Amniotic epithelial cell (primary cell): ENCODE results near the gene PCDHA7.
"Not testable (repeated sequence)": the region's sequence is repeated elsewhere in the genome, so short reads cannot be mapped to it uniquely, and the experiment has no call there.

Source experiments
- DNase-seq: peaks from one replicate; pipeline ENCODE4 v3.0.0-alpha.2; 2010; ENCODE audit warnings: low read depth

Gene PCDHA7

DNA sequence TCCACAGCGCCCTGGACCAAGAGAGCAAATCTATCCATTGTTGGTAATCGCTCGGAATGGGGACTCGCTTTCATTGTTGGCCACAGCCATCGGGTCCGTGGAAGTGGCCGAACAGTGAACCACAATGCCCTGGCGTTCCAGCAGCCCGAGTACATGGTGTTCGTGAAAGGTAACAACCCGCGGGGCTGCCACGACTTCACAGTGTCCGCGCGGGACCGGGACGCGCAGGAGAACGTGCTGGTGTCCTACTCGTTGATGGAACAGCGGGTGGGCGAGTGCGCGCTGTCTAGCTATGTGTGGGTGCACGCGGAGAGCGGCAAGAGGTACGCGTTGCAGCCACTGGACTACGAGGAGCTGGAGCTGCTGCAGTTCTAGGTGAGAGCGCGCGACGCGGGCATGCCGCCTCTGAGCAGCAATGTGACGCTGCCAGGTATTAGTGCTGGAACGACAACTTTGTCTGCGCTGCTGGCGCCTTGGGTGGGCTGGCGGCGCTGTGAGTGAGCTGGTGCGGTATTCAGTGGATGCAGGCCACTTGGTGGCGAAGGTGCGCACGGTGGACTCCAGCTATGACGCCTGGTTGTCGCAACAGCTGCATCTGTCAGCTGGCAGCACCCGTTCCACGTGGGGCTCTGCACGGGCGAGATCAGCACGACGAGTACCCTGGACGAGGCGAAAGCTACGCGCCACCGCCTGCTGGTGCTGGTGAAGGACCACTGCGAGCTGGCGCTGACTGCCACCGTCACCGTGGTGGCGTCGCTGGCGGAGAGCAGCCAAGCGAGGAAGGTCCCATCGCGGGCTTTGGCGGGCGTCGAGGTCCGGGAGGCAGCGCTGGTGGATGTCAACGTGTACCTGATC, 28.6 kb downstream of the PCDHA7 start:
- no peak for DNase-seq

DNA sequence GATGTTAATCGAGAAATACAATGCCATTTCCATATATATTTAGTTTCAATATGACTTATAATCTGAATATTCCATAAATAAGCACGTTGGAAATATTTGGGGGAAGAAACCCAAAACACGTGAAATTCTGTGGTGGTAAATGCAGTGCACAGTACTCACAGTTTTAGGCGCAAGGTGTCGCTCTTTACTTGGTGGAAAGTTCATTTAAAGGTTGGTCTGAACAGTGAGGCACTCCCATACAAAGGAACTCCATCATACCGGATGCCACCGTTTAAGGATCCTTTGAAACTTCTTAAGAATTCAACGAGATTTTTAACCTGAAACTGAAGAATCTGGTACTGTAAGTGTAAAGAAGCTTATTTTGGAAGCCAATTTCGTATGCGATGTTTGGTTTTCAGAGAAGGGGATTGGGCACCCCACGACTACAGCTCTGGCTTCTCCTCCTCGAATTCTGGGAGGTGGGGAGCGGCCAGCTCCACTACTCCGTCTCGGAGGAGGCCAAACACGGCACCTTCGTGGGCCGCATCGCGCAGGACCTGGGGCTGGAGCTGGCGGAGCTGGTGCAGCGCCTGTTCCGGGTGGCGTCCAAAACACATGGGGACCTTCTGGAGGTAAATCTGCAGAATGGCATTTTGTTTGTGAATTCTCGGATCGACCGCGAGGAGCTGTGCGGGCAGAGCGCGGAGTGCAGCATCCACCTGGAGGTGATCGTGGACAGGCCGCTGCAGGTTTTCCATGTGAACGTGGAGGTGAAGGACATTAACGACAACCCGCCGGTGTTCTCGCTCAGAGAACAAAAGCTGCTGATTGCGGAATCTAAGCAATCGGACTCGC, 34.9 kb downstream of the PCDHA7 start, which contains the start of gene PCDHA11:
Gene PCDHA11, plus strand, starts transcription at position 237 of the 834 bp plus-strand sequence. Its CDS starts 147 bp downstream, at position 384.
- no peak for DNase-seq

GRCh38 chr5:140869555-140869886, 35.5 kb downstream of the PCDHA7 start:
- no peak for DNase-seq

GRCh38 chr5:140870221-140871201, 36.4 kb downstream of the PCDHA7 start:
- DNase-seq = no peak

GRCh38 chr5:140875085-140876065, 41.3 kb downstream of the PCDHA7 start, which contains the start of gene PCDHA12:
PCDHA12 (plus strand) TSS chr5:140875308; CDS start chr5:140875473, 165 bp downstream.
- no peak for DNase-seq

DNA sequence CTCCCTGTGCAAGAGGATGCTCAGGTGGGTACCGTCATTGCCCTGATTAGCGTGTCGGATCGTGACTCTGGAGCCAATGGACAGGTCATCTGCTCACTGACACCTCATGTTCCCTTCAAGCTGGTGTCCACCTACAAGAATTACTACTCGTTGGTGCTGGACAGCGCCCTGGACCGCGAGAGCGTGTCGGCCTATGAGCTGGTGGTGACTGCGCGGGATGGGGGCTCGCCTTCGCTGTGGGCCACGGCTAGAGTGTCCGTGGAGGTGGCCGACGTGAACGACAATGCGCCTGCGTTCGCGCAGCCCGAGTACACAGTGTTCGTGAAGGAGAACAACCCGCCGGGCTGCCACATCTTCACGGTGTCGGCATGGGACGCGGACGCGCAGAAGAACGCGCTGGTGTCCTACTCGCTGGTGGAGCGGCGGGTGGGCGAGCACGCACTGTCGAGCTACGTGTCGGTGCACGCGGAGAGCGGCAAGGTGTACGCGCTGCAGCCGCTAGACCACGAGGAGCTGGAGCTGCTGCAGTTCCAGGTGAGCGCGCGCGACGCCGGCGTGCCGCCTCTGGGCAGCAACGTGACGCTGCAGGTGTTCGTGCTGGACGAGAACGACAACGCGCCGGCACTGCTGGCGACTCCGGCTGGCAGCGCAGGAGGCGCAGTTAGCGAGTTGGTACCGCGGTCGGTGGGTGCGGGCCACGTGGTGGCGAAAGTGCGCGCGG, 42.6 kb downstream of the PCDHA7 start:
- DNase-seq = not testable (repeated sequence)

DNA sequence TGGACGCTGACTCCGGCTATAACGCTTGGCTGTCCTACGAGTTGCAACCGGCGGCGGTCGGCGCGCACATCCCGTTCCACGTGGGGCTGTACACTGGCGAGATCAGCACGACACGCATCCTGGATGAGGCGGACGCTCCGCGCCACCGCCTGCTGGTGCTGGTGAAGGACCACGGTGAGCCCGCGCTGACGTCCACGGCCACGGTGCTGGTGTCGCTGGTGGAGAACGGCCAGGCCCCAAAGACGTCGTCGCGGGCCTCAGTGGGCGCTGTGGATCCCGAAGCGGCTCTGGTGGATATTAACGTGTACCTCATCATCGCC, 43.2 kb downstream of the PCDHA7 start:
- DNase-seq = no peak

DNA sequence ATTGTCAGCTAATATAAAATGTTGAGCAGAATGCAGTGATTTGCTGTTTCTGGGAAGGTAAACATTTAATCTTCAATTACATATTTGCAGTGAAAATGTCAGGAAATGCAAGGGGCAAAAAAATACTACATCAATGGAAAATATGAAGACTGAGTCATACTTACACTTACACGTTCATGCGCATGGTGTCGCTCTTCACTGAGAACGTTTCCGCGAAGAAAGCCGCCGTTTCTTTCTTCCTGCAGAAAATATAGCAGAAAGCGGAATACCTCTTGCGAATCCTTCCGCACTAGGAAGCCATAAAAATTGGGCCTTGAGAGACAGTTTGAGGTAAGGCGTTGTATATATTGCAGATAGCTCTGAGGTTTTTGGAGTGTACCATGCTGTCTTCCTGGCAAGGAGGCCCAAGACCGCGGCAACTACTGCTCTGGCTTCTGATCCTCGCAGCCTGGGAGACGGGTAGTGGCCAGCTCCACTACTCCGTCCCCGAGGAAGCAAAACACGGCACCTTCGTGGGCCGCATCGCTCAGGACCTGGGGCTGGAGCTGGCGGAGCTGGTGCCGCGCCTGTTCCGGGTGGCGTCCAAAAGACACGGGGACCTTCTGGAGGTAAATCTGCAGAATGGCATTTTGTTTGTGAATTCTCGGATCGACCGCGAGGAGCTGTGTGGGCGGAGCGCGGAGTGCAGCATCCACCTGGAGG, 48.0 kb downstream of the PCDHA7 start, which contains the start of gene PCDHA13:
Gene PCDHA13, plus strand, starts transcription at position 236 of the 702 bp plus-strand sequence. Its CDS starts 145 bp downstream, at position 381.
- no peak for DNase-seq

GRCh38 chr5:140882591-140882899, 48.5 kb downstream of the PCDHA7 start:
- no peak for DNase-seq

DNA sequence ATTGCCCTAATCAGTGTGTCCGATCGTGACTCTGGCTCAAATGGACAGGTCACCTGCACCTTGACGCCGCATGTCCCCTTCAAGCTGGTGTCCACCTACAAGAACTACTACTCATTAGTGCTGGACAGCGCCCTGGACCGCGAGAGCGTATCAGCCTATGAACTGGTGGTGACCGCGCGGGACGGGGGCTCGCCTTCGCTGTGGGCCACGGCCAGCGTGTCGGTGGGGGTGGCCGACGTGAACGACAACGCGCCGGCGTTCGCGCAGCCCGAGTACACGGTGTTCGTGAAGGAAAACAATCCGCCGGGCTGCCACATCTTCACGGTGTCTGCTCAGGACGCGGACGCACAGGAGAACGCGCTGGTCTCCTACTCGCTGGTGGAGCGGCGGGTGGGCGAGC, 49.3 kb downstream of the PCDHA7 start:
- no peak for DNase-seq

- DNase-seq = no peak
Measured at GRCh38 chr5:140883927-140884697, 50.0 kb downstream of the PCDHA7 start.
